GM21515 (cell line): ENCODE data around the gene CCK.
"Not testable (repeated sequence)": the region's sequence is repeated elsewhere in the genome, so short reads cannot be mapped to it uniquely, and the experiment has no call there.

Experiments
- ATAC-seq: cut with Tn5 transposase; IDR thresholded peaks from one replicate; pipeline ENCODE4 v1.9.1; 2021; ENCODE audit not compliant: unreplicated experiment

The CCK gene, protein sequence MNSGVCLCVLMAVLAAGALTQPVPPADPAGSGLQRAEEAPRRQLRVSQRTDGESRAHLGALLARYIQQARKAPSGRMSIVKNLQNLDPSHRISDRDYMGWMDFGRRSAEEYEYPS

GRCh38 chr3:42266085-42266484 lies at the start of gene CCK:
TSS of gene CCK (minus strand) at chr3:42266185. CDS start at chr3:42263630, 2,555 bp downstream.
- ATAC-seq, result no peak

GRCh38 chr3:42314411-42314810 lies 48.4 kb upstream of the CCK start:
- no peak for ATAC-seq

- ATAC-seq, result no peak
Observed at GRCh38 chr3:42308651-42309050, 42.7 kb upstream of the CCK start.

DNA sequence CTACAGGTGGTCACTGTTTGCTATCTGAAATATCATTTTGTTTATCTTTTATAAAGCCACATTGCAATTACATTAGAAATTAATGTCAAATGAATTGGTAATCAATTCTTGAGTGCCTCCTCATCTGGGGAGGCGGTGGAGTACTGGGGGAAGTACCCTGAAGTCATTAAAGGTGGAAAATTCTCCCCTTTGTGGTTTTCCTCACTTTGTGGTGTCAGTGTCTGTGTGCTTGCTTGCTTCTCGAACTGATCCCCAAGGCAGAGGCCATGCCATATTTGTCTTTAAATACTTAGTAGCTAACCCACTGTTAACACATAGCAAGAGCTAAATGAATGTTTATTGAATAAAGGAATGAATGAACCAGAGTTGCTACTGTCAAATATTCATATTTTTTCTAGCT lies 40.5 kb upstream of the CCK start:
- ATAC-seq, result no peak

DNA sequence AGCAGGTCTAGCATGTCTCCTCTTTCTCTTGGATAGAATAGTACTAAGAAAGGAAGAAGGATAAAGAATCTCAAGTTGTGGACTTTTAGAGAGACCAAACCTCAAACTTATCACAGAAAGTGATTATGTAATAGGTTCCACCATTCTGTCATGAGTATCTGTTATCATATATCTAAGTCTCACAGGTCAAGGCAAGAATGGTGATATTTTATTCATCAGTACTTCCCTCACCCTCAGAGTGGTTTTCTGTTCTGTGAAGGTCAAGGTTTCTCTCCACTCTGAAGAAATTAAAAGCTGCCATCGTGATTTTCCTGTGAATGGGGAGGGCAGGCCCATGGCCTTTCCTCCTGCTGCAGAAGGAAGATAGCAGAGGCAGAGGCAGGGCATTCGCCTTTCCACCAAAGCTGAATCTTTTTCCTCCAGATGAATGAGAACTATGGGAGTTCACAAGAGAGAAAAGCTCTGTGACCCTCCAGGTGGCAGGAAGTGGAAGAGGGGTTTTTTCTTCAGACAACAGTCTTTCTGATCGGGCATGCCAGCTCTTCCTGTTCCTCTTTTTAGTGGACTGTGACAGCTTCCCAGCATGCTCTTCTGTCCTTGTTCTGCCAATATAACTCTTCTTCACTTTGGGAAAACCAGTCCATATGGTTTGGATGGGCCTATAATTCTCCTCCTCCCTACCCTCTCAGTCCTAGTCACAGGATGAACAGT lies 37.1 kb upstream of the CCK start:
- no peak for ATAC-seq

DNA sequence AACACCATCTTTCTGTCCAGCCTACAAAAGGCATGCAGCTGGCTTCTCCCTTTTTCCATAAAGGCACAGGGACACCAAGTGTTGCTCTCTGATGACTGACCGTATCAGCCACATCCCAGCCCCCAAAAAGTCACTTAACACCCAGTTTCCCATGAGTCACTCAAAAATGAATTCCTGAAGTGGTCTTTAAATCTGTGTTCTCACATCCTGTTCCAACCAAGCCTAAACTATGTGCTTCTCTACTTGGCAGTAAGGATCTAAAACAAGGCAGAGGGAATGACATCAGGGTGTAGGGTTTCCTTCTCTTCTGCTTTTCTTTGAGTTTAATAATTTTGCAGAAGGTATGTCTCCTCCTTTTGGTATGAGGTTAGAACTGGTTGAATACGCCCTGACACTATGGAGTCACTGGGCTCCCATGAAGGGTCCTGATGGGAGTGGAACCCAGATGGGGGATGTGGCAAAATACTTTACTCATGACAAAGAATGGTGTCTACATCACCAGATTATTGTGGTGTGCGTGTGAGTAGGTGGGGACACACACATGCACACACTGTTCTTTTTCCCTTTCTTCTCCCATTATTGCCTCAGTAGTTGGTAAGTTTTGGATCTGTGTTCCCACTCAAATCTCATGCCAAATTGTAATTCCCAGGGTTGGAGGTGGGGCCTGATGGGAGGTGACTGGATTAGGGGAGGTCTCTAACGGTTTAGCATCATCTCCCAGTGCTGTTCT lies 35.6 kb upstream of the CCK start:
- ATAC-seq, result no peak

- no peak for ATAC-seq
Observed at GRCh38 chr3:42300778-42301177, 34.8 kb upstream of the CCK start.

- ATAC-seq, result no peak
Observed at GRCh38 chr3:42300013-42300412, 34.0 kb upstream of the CCK start.

DNA sequence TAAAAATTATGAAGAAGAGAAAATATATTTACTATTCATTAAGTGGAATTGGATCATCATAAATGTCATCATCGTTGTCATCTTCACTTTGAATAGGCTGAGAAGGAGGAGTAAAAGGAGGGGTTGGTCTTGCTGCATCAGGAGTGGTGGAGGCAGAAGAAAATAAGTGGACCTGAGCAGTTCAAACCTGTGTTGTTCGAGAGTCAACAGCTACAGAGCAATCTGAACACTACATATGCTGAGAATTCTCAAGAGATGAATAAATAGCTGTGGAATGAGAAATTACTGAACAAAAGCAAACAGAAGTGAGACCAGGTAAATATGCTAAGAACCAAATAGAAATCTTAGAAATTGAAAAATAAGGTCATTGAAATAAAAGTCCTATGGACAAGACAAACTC lies 32.3 kb upstream of the CCK start:
- no peak for ATAC-seq

DNA sequence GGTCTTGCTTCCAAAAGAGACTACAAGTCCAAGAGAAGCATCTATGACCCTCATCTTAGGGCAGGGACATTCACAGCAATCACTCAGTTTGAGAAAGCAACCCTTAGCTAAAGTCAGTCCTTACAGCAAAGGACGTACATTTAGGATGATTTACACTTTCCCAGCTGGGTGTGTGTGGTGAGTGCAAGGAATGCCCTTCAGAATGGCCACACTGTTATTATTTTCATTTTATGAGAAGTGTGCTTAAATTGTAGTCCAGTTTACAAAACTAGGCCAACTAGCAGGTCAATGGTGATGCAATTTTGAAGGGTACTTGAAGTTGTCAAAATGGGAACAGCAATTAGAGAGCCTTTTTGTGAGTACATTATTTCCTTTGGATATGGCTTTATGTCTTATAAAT lies 26.0 kb upstream of the CCK start:
- no peak for ATAC-seq

DNA sequence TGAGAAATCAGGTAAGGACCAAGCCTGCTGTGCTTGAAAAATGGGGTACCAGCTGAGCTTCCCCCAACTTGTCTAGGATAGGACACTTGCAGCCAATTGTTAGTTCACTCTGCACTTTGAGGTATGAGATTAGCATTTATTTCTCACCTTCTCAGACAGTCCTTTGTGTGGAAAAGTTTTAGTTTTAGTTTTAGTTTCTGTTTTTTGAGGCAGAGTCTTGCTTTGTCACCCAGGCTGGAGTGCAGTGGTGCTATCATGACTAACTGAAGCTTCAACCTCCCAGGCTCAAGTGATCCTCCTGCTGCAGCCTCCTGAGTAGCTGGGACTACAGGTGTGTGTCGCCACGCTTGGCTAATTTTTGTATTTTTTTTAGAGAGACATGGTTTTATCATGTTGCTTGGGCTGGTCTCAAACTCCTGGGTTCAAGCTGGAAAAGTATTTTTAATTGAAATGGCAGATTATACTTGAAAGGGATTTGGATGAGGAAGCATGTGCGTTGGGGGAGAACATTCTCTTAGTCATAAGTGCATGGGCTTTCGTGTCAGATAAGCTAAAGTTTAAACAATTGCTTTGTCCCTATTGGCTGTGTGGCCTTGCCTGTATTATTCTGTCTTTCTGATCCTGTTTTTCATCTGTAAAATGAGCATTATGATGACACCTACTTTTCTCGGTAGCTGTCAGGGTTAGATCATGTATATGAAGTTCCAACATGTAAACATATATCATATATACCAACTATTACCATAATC lies 25.2 kb upstream of the CCK start:
- ATAC-seq, result no peak

DNA sequence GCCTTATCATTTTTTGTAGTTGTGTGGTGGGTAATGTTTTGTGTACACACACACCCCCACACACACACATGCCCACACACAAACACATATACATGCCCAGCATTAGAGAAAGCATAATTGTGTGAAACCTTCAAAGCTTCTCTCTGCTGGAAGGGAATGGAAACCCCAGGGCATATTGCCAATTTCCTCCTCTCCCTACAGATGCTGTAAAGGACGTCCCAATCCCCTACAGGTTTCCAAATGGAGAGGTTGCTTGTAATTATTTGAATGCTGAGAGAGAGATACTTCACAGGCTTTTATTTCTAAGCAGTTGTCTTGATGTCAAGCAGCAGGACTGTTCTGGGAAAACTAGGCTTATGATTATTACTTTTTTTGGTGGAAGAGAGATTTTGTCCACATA lies 23.0 kb upstream of the CCK start:
- no peak for ATAC-seq

DNA sequence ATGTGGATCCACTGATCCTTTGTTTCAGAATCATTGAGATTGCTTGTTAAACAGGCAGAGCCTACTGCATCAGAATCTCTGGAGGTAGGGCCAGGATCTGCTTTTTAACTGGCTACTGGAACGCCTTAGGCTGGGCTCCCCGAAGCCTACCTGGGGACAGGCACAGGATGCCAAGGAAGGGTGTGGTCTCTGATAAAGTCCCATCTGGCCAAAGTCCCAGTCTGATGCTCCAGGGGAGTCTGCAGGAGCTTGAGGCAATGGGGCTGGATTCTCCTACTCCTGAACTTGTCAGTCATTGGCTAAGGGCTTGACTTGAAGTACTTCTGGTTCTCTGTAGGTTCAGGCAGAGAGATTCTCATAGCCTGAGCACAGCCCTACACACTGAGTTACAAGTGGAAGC lies 22.4 kb upstream of the CCK start:
- no peak for ATAC-seq

GRCh38 chr3:42287423-42287822 lies 21.4 kb upstream of the CCK start:
- not testable (repeated sequence) for ATAC-seq

- ATAC-seq, result no peak
Observed at GRCh38 chr3:42277676-42278075, 11.7 kb upstream of the CCK start.

GRCh38 chr3:42276141-42277132 lies 10.5 kb upstream of the CCK start:
- peak; percentile 95 for ATAC-seq

DNA sequence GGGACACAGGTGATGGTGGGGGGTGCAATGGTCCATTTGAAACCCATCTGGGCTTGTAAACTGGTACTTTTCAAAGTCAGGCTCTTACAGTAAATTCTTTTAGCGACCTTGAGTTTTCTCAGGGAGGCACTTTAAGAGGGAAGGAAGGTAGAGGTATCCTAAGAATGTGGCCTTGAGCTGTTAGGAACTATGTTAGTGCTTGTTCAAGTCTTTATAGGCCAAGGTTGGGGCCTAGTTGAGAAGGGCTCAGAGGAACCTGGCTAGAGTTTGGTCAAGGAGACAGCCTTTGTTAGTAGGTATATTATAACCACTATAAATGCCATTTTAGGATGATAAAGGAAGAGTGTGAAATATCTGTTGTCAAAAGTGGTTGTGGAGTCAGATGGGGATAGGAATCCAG lies 9.2 kb upstream of the CCK start:
- no peak for ATAC-seq

- ATAC-seq, result no peak
Observed at GRCh38 chr3:42274266-42274665, 8.3 kb upstream of the CCK start.

DNA sequence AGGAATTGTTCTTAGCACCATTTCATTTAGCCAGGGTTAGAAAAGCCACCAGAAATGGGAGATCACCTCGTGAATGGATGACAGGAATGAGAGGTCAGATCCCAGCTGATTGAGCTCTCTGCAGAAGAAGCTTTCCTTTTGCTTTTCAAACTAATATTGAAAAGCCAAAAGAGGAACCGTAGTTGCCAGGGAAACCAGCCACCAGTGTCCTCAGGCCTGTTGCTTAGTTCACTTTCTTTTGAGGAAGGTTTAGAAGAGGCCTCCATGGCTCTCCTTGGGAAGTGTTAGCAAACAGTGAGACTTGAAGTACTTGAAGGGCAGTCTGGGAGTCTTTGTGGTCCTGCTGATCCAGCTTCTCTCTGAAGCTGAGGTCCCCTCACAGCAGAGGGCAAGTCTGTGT lies 7.4 kb upstream of the CCK start:
- ATAC-seq, result no peak

GRCh38 chr3:42271786-42272185 lies 5.8 kb upstream of the CCK start:
- no peak for ATAC-seq

GRCh38 chr3:42270561-42270960 lies 4.6 kb upstream of the CCK start:
- no peak for ATAC-seq
